GM21723 (cell line): Measurements from ENCODE around the gene DENND1A.
"Not testable (repeated sequence)": the region's sequence is repeated elsewhere in the genome, so short reads cannot be mapped to it uniquely, and the experiment has no call there.

Experiments used
- ATAC-seq: cut with Tn5 transposase; IDR thresholded peaks from one replicate; pipeline ENCODE4 v1.9.1; 2021; ENCODE audit warnings: mild to moderate bottlenecking, moderate library complexity; ENCODE audit not compliant: unreplicated experiment

Gene DENND1A

DNA sequence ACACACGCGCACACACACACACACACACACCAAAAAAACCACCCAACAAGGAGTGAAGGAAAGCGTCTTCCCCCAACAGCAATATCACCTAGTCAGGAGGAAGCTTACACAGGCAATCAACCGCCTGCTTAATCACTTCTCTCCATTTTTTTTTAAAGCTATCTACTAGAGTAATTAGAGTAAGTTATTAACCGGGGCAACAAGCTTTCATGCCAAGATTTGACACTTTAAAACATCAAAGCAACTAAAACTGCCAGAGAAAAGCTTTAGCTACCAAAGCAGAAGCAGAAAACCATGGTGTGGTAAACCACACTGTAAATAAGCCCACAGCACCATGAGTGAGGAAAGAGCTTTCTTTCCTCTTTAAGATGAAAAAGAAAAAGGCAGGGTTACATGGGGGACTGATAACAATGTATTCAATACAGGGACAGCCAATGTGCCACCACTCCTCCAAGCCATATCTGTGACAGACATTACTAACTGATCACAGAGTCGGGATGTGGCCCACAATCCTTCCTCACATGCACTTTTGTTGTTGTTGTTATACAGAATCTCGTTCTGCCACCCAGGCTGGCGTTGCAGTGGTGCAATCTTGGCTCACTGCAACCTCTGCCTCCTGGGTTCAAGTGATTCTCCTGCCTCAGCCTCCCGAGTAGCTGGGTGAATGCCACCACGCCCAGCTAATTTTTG, 291.8 kb downstream of the DENND1A start:
- no peak for ATAC-seq

DNA sequence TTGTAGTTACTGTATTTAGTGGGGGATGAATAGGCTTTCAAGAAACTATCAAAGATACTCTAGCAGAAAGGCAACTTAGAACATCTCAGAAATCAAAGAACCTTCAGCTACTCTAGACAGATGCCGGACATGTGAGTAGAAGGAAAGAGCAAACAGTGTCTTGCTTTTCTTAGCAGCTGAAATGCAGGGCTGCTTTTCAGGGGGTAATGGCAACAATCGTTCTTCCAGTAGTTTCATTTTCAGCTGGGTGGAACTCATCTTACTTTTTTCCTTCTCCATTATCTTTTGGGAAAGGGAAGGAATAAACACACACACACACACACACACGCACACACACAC, 292.4 kb downstream of the DENND1A start:
- ATAC-seq: no peak

DNA sequence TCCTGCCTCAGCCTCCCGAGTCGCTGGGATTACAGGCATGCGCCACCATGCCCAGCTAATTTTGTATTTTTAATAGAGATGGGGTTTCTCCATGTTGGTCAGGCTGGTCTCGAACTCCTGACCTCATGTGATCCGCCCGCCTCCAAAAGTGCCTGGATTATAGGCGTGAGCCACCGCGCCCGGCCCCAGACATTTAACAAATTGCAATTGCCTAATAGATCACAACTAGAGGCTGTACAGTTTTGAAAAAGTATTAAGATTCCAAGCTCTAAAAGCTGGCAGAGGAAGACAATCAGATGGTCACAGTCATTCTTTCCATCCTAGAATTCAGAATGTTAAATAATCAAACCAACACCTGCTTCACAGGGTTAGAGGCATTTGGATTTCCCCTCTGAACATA, 293.1 kb downstream of the DENND1A start:
- not testable (repeated sequence) for ATAC-seq

DNA sequence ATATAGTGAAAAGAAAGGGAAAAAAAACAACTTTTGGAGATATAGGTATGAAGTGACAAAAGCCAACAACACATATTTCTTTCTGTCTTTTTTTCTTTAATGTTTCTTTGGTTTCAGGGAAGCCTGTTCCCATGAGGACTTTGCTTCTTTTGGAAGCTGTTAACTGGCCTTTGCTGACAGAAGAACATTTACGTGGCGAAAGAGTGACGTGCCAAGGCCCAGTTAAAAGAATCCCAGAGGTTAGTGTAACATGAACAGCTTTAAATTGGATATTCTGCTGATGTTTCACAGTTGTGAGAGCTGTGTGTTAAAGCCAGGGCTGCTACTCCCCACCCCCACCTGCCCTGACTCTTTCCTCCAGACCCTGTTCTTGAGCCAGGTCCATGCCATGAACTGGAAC, 298.1 kb downstream of the DENND1A start:
- ATAC-seq: no peak

DNA sequence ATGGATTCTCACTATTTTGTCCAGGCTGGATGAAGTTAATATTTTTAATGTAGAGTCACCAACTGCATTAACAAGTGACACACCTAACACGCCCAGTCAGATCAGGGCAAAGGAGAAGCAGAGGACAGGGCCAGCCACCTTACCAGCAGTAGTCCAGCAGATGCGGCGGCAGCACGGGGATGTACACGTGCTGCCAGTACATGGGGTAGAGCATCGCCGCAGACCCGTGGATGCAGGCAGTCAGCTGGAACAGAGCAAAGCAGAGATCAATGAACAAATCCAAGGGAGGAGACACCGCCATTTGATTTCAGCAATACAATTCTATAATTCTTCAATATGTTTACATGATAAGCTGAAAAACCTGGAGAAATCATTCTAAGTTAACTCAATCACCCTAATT, 299.7 kb downstream of the DENND1A start:
- ATAC-seq: no peak

DNA sequence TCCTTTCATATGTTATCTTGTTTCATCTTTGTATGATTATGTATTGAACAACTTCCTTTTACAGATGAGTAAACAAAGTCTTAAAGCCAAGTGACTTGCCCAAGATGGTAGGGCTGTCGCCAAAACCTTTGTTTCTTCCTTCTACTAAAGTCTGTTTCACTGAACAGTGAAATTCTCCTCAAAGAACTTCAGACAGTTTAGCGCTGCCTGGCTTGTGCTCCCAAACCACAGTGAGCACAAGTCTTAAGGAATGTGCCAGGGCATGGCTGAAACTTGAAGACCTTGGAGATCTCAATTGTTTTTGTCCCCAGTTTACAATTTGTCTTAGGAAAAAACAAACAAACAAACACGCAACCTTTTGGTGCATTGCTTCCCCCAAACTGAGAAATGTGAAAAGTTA, 300.4 kb downstream of the DENND1A start:
- ATAC-seq: no peak

DNA sequence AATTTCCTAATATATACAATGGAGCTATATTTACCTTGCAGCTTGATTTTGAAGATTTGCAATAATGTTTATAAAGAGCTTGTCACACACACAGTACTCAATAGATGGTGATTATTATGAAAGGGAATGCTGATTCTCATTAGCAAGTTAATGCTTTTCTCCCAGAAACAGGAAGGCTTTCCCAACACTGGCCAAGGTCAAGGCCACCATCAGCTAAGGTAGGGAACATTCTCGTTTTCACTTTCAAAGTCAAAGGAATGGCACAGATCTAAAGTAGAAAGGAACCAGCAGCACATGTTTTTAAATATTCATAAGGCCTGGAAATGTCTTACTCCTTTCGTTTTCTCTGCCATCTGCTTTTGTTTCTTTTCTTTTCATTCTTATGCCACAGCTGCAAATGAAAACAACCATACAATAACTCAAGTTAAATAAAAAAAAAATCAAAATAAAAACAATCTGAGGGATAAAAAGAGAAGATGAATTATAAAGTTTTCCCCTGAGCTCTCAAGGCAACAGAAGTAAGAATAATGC, 307.1 kb downstream of the DENND1A start:
- ATAC-seq: no peak

DNA sequence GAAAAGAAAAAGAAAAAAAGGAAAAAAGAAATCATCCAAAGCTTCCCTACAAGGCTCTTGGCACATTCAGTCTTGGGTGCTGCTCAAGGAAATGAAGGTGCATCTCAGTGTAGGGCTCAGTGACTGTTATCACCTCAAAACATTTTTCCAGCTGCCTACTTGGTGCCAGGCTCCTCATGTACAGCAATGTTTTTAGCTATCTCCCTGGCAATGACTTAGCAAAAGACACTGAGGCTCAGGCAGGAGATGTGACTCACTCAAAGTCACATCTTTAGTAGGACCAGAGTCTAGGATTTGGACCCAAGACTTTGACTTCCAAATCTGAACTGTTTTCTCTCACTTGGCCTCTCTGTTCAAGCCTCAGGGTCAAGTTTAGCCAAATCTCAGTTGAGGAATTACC, 309.7 kb downstream of the DENND1A start:
- no peak for ATAC-seq

DNA sequence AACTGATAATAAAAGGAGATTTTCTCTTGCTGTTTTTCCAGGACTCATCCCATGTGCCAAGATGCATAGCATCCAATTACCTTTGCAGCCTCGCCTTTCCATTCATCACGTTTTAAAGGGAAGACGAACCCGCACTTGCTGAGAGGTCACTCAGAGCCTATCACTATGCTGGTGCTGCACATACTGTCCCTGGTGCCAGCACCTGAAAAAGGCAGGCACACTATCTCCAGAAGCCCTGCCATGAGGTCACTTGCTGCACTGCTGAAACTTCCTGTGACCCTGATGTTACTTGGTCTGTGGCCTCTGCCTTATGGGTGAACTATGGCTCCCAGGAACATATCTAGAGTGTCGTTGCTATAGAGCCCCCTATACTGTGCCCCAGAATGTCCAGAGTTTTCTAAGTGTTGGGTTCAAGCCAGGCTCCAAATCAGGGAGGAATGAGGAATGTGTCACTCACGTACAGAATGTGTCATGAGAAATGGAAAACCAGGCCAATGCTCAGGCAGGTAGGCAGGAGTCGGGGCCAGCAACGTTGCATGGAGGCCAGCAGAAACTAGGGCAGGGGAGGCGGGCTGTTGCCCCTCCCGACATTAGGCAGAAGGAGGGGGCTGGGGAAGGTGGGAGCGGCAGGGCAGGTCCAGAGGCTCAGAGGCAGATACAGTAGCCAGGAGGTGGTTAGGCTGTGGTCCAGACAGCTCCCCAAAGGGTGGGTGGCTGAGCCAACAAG, 311.8 kb downstream of the DENND1A start:
- ATAC-seq: no peak

DNA sequence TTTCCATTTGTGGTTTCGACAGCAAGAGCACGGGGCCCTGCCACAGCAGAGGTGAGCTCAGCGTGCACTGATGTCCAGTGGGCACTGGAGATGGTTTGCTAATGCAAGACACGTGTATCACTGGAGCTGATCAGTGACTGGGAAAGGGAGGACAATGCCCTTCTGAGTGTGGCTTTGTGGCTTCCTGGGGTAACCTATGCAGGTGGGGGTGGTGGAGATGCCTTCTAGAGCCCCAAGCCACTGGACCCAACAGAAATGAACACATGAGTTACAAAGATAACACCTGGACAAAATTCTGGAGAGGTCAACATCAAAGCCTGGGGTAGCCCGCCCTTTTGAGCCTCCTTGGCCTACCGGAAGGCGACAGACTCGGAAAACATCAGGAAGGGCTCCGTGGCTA, 312.6 kb downstream of the DENND1A start:
- no peak for ATAC-seq

DNA sequence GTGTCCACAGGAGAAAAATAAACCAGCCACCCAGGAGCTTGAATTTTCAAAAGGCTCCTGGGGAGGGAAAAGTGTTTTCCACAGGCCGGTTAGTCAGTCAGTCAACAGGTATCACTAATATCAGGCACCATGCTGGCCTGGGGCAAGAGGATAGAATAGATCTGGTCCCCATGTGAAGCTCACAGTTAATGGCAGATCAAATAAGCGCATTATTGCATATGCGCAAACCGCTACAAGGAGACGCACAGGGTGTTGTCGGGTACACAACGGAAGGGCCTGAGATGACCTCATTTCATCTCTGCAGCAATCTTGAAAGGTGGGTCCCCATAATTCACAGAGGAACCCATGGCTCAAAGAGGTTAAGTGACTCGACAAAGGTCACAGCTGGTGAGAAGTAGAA, 313.2 kb downstream of the DENND1A start:
- ATAC-seq: no peak

DNA sequence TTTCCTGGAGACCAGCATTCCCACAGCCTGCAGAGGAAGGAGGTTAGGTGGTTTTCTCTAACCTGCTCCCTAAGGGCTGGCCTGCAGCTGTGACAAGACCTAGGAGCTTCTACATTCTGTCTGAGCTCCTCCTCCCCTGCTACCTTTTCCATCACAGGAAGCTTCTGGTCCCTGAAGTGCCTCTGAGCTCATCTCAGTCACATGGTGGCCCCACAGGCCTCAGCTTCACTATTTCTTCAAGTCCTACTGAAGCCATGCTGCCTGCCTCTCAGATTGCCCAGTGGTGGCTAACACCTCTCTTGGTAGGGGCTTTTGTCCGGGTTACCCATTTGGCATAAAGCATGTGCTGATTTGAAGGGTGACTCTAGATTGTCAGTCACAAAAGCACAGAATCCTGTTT, 314.5 kb downstream of the DENND1A start:
- ATAC-seq: no peak

DNA sequence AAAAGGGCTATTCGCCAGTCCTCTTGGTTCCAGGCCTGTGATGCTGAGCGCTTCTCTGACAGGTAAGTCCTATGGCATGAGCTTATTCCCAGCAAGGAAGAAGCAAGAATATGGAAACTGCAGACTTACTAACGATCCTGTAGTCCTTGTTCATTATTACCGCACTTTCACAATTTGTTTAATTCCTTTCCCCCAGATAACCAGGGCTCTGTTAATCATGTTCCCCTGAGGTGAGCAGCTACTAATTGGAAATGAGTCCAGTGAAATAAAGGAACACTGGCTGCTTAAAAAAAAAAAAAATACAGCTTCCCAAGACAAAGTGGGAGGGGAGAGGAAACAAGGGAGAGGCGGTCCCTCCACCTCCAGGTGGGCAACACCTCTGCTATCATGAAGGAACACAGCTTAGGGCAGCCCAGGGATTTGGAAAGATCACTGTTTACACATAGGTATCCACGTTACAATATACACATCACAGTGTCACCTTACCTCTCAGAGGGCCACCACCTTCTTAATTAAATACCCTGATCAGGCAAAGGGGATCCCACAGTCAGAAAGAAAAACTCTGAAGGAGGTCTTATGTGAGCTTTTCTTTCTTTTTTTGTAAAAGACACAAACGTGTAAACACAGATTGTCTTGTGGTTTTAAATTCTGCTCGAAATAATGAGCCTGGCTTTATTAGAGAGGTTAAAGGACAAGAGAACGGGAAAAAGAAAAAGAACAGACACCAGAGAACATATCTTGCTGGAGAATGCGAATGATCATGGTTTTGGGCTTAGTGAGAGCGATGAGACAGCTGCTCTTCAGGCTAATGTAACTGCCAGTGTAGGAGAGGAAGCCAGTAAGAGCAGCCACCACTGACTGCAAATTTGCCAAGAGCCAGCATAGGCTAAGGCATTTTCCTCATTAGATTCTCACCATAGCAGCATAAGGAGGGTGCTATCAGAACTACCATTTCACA, 315.3 kb downstream of the DENND1A start:
- no peak for ATAC-seq

DNA sequence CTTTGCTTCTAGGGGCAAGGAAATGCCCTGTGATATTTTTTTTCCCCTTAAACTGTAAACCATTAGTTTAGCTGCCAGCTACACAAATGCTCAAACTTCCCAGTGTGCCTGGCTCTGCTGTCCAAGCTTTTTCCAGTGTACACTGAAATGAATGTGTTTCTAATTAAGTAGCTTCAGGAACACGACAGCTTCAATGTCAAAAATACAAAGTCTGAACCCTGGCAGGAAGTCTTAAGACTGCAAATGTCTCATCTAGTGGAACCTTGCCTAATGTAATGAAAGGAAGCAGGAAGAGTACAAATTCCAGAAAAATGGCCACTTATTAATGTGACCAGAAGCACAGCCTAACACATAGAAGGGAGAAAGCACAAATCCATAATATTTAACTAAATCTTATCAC, 318.7 kb downstream of the DENND1A start:
- no peak for ATAC-seq

DNA sequence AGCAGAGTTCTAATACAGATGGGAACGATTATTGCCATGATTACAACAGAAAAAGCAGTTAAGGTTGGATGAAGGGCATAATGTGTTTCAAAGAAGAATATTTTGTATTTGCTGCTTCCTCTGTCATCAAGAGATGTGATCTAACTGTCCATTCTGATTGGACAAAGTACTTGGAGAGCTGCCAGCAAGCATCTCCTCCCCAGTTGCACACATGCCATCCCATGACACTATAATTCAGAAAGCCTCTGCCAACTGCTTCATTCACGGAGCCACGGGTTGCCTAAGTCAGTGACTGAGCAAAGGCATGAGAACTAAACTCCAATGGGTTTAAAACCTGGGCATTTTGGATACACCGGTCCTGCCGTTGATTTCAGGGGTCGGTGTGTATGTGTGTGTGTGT, 320.1 kb downstream of the DENND1A start:
- ATAC-seq: no peak

DNA sequence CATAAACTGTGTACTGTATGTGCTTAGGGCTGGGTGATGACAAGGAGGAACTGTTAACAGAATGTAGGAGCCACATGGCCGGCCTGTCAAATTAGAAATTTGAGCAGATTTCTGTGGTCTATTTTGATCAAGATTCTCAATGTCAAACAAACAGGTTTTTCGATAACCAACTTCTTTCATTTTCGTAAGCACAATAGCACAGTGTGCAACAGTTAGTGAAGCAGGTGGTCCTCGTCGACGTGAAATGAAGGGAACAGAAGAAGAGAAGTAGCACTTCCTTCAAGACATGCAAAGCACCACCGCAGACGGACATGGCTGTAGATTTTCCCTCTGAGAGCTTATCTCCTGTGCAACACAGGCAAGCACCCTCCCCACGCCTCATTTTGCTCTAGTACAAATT, 321.8 kb downstream of the DENND1A start:
- peak; percentile 97 for ATAC-seq

DNA sequence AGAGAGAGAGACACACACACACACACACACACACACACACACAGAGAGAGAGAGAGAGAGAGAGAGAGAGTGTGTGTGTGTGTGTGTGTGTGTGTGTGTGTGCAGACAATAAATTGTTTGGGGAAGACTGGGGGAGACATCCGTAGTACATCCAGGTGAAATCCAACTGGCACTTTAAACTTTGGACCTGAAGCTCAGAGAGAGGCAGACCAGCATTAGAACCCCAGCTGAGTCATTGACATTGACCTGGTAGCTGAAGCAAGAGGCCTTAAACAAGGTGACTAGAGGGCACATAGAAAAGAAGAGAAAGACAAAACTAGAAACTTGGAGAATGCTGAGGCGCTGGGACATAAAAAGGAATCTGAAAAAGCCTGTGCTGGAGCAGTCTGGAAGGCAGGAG, 322.4 kb downstream of the DENND1A start:
- ATAC-seq: no peak

DNA sequence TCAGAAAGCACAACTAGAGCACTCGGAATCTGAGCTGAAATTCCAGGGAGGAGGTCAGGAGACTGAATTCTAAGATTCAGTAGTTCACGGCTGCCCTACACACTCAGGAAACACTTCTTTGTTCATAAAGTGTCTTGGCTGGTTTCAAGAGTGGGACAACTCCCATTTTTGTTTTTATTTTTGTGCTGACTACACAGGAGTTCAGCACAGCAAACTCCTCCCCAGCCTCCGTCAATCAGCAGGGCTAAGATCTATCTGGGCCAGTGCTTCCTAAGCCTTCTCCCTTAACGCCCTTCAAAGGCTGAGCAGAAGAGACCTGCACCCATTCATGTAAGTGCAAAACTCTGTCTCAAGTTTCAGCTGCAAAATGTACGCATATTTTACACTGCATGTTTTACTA, 323.8 kb downstream of the DENND1A start:
- ATAC-seq: no peak

DNA sequence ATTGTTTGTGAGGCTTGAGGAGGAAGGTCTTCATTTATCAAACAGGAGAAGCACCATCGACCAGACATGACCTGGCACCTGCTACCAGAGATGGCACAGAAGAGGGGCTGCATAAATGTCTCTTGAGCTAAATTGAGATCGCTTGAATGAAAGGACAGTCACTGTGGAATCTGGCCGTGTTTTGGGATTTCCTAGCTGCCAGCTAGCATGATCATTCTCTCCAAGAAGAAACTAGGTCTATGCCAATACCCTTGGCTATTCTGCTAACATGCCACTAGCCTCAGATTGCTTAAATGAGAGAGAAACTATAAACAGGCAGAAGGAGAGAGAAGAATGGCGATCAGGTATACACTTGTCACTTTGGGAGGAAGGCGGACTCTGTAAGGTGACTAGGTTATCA, 324.6 kb downstream of the DENND1A start:
- no peak for ATAC-seq

DNA sequence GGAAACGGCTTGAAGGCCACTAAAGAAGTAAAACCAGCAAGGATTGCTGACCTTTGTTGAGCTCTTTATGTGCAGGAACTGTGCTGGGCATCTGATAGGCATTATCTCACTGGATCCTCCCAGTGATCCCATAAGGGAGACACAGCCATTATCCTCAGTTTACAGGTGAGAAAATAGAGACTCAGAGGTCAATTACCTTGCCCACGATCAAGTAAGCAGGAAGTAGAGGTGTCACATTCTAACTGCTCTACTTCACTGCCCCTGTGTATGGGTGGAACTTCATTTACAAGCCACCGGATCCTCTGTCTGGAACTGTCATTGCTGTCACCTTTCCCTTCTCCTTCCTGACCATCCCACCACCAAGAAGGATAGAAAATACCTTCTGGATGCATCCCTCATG, 325.1 kb downstream of the DENND1A start:
- ATAC-seq: no peak

DNA sequence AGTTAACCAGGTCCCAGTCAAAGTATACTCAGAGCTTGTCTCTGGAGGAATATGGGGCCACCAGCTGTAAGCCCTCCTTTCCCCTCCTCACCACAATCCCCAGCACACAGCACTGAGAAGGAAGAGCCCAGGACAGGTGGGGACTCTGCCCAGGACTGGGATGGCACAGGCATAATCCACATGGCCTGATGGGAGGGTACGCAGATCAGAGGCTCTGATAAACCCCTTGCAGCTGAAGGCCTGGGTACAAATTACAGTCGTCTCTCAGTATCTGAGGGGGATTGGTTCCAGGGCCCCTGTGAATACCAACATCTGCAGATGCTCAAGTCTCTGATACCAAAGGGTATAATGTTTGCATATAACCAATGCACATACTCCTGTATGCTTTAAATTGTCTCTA, 328.1 kb downstream of the DENND1A start:
- ATAC-seq: no peak

DNA sequence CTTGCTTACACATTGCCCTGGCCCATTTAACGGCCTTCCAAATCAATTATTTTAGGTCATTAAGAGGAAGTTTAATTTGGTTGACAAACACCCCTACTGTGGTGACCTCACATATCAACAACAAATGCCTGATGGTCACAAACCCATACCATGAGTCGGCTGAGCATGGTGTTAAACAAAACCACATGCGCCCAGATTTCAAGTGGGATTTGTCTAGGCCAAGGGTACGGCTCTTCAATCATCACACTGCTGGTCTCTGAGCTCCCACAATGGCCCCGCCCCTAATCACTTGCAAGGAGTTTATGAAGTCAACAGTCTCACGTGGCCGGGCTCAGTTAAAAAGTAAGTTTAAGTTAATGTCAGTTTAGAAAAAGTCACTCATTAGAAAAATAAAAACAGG, 330.1 kb downstream of the DENND1A start:
- no peak for ATAC-seq
